HepG2 (cell line): ENCODE results near the gene CSTF1. TPM values are rescaled to one million over a fixed set of nuclear protein-coding genes. Genes with fewer than 3 reads are reported as not detected.

Experiments used
- CREB1 ChIP-seq, 2 experiments: fragments of 450-650 bp in 1 of 2; IDR thresholded peaks; 2 replicates each; pipeline ENCODE4 v1.6.1; 2016 to 2017; ENCODE audit warnings: control low read depth in 1 of 2, mild to moderate bottlenecking in 1 of 2, missing compliant biosample characterization in 1 of 2, missing genetic modification characterization in 1 of 2
- CSRNP1 ChIP-seq: sonication (generic); formaldehyde crosslinking; IDR thresholded peaks from 2 replicates; pipeline ENCODE4 v1.8.1; 2023; ENCODE audit warnings: mild to moderate bottlenecking, missing genetic modification reagents
- HMG20A ChIP-seq: IDR thresholded peaks from 2 replicates; pipeline ENCODE4 v1.6.1; 2016; ENCODE audit warnings: borderline replicate concordance
- HNRNPUL1 ChIP-seq: fragments of 200-400 bp; formaldehyde crosslinking; IDR thresholded peaks from 2 replicates; pipeline ENCODE4 v1.6.1; 2017; ENCODE audit warnings: low read depth, mild to moderate bottlenecking, low read length, moderate library complexity
- MAFF ChIP-seq: IDR thresholded peaks from 2 replicates; pipeline ENCODE4 v1.6.1; 2011; ENCODE audit warnings: low read depth, low read length, improper control_type of control experiment
- PAF1 ChIP-seq: IDR thresholded peaks from 2 replicates; pipeline ENCODE4 v1.6.1; 2016; ENCODE audit warnings: missing genetic modification reagents, missing compliant biosample characterization
- PLRG1 ChIP-seq: fragments of 450-650 bp; conservative IDR thresholded peaks from 2 replicates; pipeline ENCODE4 v1.6.1; 2016
- RERE ChIP-seq: IDR thresholded peaks from 2 replicates; pipeline ENCODE4 v1.6.1; 2016; ENCODE audit warnings: low read depth, missing genetic modification reagents, missing compliant biosample characterization
- SCMH1 ChIP-seq: sonication (generic); formaldehyde crosslinking; IDR thresholded peaks from 2 replicates; pipeline ENCODE4 v1.9.0; 2021; ENCODE audit warnings: missing genetic modification reagents, mild to moderate bottlenecking, borderline replicate concordance
- SRY ChIP-seq: sonication (generic); formaldehyde crosslinking; IDR thresholded peaks from 2 replicates; pipeline ENCODE4 v1.8.0; 2022; ENCODE audit warnings: mild to moderate bottlenecking, missing genetic modification reagents
- ZBTB37 ChIP-seq: sonication (generic); formaldehyde crosslinking; IDR thresholded peaks from 2 replicates; pipeline ENCODE4 v1.4.0; 2020; ENCODE audit warnings: mild to moderate bottlenecking, missing genetic modification reagents
- ZFYVE20 ChIP-seq: sonication (generic); formaldehyde crosslinking; IDR thresholded peaks from 2 replicates; pipeline ENCODE4 v1.8.0; 2023; ENCODE audit warnings: low read depth, mild to moderate bottlenecking, moderate library complexity, missing genetic modification reagents, borderline replicate concordance
- ZNF451 ChIP-seq: sonication (generic); formaldehyde crosslinking; IDR thresholded peaks from 2 replicates; pipeline ENCODE4 v1.5.0; 2020; ENCODE audit warnings: mild to moderate bottlenecking, missing genetic modification reagents
- ZNF512 ChIP-seq: sonication (generic); formaldehyde crosslinking; IDR thresholded peaks from 2 replicates; pipeline ENCODE4 v1.4.0; 2020; ENCODE audit warnings: mild to moderate bottlenecking, missing genetic modification reagents
- ZNF512B ChIP-seq: sonication (generic); formaldehyde crosslinking; IDR thresholded peaks from 2 replicates; pipeline ENCODE4 v1.5.1; 2020; ENCODE audit warnings: missing genetic modification reagents, mild to moderate bottlenecking, borderline replicate concordance
- ZNF772 ChIP-seq: sonication (generic); formaldehyde crosslinking; IDR thresholded peaks from 2 replicates; pipeline ENCODE4 v1.5.0; 2020; ENCODE audit warnings: mild to moderate bottlenecking, missing genetic modification reagents
- polyA plus RNA-seq, 8 experiments: library from polyadenylated mRNA; depleted of rRNA in 3 of 8; stranded (reverse) in 7 of 8; unstranded in 1 of 8; fragments of >200 nt; fragmentation: Illumina TruSeq in 4 of 8; extraction: Trizol in 4 of 8; gene quantifications; 2 replicates each; pipeline versions ENCODE4 v1.2.1 to v1.2.3, GENCODE V29; 2011 to 2016; ENCODE audit warnings: low read depth in 4 of 8, missing spikeins in 1 of 8, mixed read lengths in 1 of 8; ENCODE audit not compliant: insufficient read depth in 1 of 8
- total RNA-seq, 5 experiments: library from RNA; depleted of rRNA; stranded (reverse); fragments of >200 nt; fragmentation: Illumina TruSeq; extraction: Trizol; gene quantifications; 2 replicates each; pipeline ENCODE4 v1.2.3, GENCODE V29; 2016; ENCODE audit warnings: low read depth in 1 of 5

CSTF1 gene
- total and polyA plus RNA-seq, 2 of the 13 experiments (the other 11 are each of a cell fraction or from before 2014, with no cell fraction given), result 70.9 to 100 TPM

GRCh38 chr20:56391596-56392131 lies 781 bp upstream of the CSTF1 start (continued):
- 0 out of 2 replicates have a peak, but pooled peaks have one; percentile 69 for TF ChIP-seq CSRNP1 (CRISPR knock-in tag)
- TF ChIP-seq MAFF, result no peak
- no peak for TF ChIP-seq PAF1
- TF ChIP-seq ZNF451 (CRISPR knock-in tag), result no peak; the same call in 1 of the 2 replicates
- no peak for TF ChIP-seq ZNF512B
- no peak for TF ChIP-seq HNRNPUL1
- no peak for TF ChIP-seq HMG20A (CRISPR knock-in tag)
- TF ChIP-seq ZNF512 (CRISPR knock-in tag), result no peak
- TF ChIP-seq ZBTB37 (CRISPR knock-in tag), result no peak; the same call in 1 of the 2 replicates
- no peak for TF ChIP-seq RERE (CRISPR knock-in tag)
- TF ChIP-seq SRY, result peak; percentile 88; the same call in 1 of the 2 replicates
- no peak for TF ChIP-seq PLRG1
- TF ChIP-seq SCMH1, result no peak
- no peak for TF ChIP-seq CREB1 (IDR thresholded peaks at IDR 0.05)
- no peak for TF ChIP-seq CREB1 (CRISPR knock-in tag; IDR thresholded peaks at IDR 0.05)
- TF ChIP-seq ZNF772, result 0 out of 2 replicates have a peak, but pooled peaks have one; percentile 5
- peak; percentile 83; the same call in 1 of the 2 replicates for TF ChIP-seq ZFYVE20 (CRISPR knock-in tag)
